GM12873 (cell line): ENCODE data around the gene ARID3C.

ENCODE experiments used
- TF ChIP-seq, protein P1 (sequence below): IDR thresholded peaks from 2 replicates; pipeline ENCODE4 v1.5.1; 2012; ENCODE audit warnings: low read depth, mild to moderate bottlenecking, moderate library complexity, low read length, control low read depth; ENCODE audit not compliant: insufficient read depth; ENCODE audit errors: missing control alignments

The ARID3C gene

GRCh38 chr9:34658461-34658860 is 29.6 kb upstream of the ARID3C start:
- TF ChIP-seq, protein P1, sequence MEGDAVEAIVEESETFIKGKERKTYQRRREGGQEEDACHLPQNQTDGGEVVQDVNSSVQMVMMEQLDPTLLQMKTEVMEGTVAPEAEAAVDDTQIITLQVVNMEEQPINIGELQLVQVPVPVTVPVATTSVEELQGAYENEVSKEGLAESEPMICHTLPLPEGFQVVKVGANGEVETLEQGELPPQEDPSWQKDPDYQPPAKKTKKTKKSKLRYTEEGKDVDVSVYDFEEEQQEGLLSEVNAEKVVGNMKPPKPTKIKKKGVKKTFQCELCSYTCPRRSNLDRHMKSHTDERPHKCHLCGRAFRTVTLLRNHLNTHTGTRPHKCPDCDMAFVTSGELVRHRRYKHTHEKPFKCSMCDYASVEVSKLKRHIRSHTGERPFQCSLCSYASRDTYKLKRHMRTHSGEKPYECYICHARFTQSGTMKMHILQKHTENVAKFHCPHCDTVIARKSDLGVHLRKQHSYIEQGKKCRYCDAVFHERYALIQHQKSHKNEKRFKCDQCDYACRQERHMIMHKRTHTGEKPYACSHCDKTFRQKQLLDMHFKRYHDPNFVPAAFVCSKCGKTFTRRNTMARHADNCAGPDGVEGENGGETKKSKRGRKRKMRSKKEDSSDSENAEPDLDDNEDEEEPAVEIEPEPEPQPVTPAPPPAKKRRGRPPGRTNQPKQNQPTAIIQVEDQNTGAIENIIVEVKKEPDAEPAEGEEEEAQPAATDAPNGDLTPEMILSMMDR: no peak

- TF ChIP-seq, protein P1: no peak
Observed at GRCh38 chr9:34656992-34657391, 28.1 kb upstream of the ARID3C start.

GRCh38 chr9:34655394-34655793 is 26.5 kb upstream of the ARID3C start:
- TF ChIP-seq, protein P1: no peak

- TF ChIP-seq, protein P1: no peak
Observed at GRCh38 chr9:34654323-34655051, 25.6 kb upstream of the ARID3C start.

DNA sequence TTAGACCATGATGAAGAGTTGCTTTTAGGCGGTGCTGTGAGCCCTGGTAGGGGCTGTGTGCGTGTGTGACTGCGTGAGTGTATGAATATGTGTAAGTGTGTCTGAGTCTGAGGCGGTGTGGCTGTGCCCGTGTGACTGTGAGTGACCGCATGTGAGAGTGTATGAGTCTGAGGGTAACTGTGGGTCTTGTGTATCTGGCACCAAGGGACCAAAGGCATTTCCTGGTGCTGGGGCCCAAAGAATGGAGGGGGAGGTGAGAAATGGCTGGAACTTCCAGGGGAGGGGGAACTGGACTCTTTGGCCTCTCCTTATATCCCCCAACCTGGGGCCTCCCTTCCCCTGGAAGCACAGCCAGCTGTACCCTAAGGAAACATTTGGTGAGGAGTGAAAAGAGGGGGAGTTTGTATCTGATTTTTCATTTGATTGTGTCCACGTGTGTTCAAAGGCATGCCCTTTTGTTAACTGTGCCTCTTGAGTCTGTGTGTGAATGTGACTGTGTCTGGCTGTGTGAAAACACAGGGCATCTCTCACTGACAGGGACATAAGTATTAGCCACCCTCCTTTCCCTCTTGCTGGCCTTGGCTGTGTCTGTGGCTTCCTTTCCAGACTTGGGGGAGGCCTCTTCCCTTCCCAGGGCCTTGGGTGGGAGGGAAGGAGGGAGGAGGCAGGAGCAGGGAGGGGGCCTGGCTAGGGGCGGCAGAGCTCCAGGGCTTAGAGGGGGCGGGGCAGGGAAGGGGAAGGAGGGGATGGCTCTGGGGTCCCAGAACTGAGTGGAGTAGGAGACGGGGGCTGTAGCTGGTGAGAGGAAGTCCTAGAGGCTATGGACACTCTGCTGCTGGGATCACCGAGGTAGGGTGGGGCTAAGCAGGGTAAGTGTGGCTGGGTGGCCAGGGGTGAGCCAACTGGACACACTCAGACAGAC is 24.5 kb upstream of the ARID3C start:
- TF ChIP-seq, protein P1: no peak

DNA sequence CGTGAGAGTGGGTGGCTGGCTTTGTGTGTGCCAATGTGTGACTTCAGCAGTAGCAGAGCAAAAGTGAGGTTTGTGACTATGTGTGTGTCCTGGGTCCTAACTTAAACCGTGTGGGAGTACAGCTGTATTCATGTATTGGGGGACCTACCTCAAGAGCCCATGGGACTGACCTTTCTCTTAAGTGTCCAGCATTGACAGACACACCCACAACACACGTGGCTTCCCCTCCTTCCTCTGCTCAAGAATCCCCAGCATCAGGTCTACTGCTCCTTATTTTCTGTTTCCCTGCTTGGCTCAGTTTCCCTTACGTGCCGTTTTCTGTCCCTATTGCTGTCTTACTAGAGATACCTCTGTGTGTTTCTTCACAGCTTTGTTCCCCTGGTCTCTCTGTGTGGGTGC is 23.7 kb upstream of the ARID3C start:
- TF ChIP-seq, protein P1: no peak
